Cardiac muscle cell (in vitro differentiated cells and primary cell): ENCODE data around the gene ISCA2. TPM values are rescaled to one million over a fixed set of nuclear protein-coding genes. Genes with fewer than 3 reads are reported as not detected.

Experiments
- DNase-seq, 2 donors: peaks; one replicate each; pipeline versions ENCODE4 v3.0.0 to v3.0.0-alpha.2; 2010 to 2017; ENCODE audit warnings: low read depth in 1 of 2, low spot score in 1 of 2
- H3K27ac ChIP-seq: fragments of 200-600 bp; sonication (generic); 2 replicates; pipeline ENCODE4 v1.5.1; 2016
- H3K27me3 ChIP-seq: fragments of 200-600 bp; sonication (generic); 2 replicates; pipeline ENCODE4 v1.6.0; 2016; ENCODE audit warnings: control low read depth
- H3K36me3 ChIP-seq: fragments of 200-600 bp; sonication (generic); 2 replicates; pipeline ENCODE4 v1.5.1; 2016; ENCODE audit warnings: control low read depth
- H3K4me1 ChIP-seq: fragments of 200-600 bp; sonication (generic); 2 replicates; pipeline ENCODE4 v1.8.1; 2017; ENCODE audit warnings: low read depth, mild to moderate bottlenecking, mixed run types
- H3K4me3 ChIP-seq: fragments of 200-600 bp; sonication (generic); 2 replicates; pipeline ENCODE4 v1.5.1; 2016; ENCODE audit warnings: mild to moderate bottlenecking
- H3K9me3 ChIP-seq: fragments of 200-600 bp; sonication (generic); 2 replicates; pipeline ENCODE4 v1.5.1; 2017; ENCODE audit warnings: low read depth, mild to moderate bottlenecking, control low read depth
- polyA plus RNA-seq: library from polyadenylated mRNA; unstranded; fragments of >200 nt; fragmentation: Nextera tagmentation; extraction: Ambion mirVana; gene quantifications from 2 replicates; pipeline ENCODE4 v1.2.1, GENCODE V29; 2016
- total RNA-seq: library from RNA; depleted of rRNA; stranded (reverse); fragments of >200 nt; gene quantifications from 2 replicates; pipeline ENCODE4 v1.2.3, GENCODE V29; 2016
- TF ChIP-seq, protein P1 (sequence below): IDR thresholded peaks from 2 replicates; pipeline ENCODE4 v1.5.1; 2012; ENCODE audit warnings: low read depth, mild to moderate bottlenecking, low read length

The ISCA2 gene
- total and polyA plus RNA-seq, 2 experiments from 2014 or later: 26.5 to 141 TPM

DNA sequence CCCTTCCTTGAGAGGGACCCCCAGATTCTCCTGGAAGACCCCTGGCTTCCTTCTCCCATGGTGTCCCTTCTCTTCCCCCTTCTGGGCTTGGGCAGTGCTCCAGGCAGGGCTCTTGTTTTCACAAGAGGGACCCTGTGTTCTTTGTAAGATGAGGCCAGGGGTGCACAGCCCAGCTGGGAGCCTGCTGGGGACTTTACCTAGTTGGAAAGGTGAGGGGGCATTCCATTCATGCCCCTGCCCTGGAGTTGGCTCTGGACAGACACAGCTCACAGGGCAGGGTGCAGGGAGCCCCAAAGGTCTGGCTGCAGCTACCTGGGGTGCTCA, 31.2 kb downstream of the ISCA2 start:
- DNase-seq: no peak
- Histone ChIP-seq H3K4me3 (no peak overlapping the region), H3K9me3 (no peaks in the 10 kb centered on the region), H3K4me1 (no peaks in the 10 kb centered on the region), H3K27ac (no peak overlapping the region), H3K27me3 (no peaks in the 10 kb centered on the region), H3K36me3 (no peaks in the 10 kb centered on the region)
- TF ChIP-seq, protein P1, sequence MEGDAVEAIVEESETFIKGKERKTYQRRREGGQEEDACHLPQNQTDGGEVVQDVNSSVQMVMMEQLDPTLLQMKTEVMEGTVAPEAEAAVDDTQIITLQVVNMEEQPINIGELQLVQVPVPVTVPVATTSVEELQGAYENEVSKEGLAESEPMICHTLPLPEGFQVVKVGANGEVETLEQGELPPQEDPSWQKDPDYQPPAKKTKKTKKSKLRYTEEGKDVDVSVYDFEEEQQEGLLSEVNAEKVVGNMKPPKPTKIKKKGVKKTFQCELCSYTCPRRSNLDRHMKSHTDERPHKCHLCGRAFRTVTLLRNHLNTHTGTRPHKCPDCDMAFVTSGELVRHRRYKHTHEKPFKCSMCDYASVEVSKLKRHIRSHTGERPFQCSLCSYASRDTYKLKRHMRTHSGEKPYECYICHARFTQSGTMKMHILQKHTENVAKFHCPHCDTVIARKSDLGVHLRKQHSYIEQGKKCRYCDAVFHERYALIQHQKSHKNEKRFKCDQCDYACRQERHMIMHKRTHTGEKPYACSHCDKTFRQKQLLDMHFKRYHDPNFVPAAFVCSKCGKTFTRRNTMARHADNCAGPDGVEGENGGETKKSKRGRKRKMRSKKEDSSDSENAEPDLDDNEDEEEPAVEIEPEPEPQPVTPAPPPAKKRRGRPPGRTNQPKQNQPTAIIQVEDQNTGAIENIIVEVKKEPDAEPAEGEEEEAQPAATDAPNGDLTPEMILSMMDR: no peak

DNA sequence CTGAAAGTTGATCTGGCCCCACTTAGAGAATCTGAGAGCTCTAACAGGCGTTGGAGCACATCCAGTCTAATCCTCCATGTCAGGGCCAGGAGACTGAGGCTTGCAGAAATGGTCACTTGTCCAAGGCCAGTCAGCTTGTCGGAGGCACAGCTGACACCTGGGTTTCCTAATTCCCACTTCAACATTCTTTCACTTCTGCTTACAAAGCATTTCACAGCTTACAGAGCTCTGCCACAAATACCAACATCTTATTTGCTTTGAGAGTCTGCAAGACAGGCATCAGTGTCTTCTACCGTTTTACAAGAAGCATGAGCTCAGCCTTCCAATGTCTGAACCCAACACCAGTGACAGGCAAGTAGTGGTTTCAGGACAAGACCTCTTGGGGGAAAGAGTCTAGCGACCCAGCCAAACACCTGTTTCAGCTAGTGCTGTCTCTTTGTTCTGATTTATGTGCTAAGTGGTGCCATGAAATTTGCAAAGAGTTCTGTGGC, 31.8 kb downstream of the ISCA2 start:
- no peak overlapping the region for H3K27ac ChIP-seq
- H3K27me3 ChIP-seq: no peaks in the 10 kb centered on the region
- DNase-seq: no peak
- H3K36me3 ChIP-seq: no peaks in the 10 kb centered on the region
- TF ChIP-seq, protein P1: no peak
- no peak overlapping the region for H3K4me3 ChIP-seq
- no peaks in the 10 kb centered on the region for H3K9me3 ChIP-seq
- H3K4me1 ChIP-seq: no peaks in the 10 kb centered on the region

DNA sequence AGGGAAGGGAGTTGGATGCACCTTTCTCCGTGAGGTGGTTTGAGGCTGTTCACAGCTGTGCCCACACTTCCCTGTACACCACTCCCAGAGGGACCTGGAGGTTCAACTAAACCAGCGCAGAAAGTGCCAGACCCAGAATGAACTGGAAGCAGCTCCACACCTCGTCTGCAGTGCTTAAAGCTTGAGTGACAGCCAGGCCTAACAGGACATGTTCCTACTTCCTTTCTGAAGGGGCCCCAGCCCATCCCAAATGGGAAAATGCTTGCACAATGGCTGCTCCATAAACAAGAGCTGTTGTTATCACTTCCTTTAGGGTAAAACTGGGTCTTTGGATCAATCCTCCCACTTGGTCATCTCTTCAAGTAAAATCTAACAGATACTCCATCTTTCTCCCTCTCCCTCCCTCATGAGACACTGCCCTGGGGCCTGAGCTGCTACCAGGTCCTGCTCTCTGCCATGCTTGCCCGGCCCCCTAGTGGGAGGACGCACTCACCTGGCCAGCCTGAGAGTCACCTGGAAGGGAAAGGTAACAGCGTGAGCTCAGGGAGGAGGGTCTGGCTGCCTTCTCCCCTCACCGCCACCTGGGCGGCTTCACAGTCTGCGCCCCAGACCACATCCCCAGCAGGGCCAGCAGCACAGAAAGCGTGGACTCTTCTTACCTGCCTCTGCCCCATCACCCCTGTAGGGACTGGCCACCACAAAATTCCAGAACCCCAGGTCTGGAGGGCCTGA, 33.5 kb downstream of the ISCA2 start:
- H3K27ac ChIP-seq: no peak overlapping the region
- no peak overlapping the region for H3K4me3 ChIP-seq
- H3K27me3 ChIP-seq: no peaks in the 10 kb centered on the region
- H3K36me3 ChIP-seq: no peaks in the 10 kb centered on the region
- peaks cover 4% of the 10 kb centered on the region for H3K4me1 ChIP-seq
- DNase-seq: peak in 1 of 2 donors; percentile 10
- H3K9me3 ChIP-seq: no peaks in the 10 kb centered on the region
- TF ChIP-seq, protein P1: no peak

DNA sequence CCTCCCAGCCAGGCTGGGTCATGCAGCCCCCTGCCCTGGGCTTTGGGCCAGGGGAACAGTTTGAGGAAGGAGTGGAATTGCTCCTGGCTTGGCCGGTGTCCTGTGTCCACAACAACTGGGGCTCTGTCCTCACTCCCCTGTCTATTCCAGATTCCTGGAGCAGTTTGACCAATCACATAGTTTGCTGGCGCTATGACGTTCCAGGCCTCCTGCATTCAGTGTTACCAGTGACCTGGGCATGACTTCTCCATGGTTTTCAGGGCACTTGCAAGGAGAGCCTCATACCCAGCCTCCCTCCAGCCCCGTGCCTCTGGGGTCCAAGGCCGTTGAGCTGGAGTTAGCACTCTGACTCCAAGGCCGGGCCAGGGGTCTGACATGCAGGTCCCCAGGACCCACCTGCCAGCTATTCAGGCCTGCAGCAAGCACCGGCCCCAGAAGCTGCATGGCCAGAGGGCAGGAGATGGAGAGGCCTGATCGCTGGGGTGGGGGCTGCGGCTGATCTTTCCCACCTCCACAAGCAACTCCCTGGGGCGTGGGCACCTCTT, 34.2 kb downstream of the ISCA2 start:
- H3K27ac ChIP-seq: no peak overlapping the region
- DNase-seq: no peak
- H3K9me3 ChIP-seq: no peaks in the 10 kb centered on the region
- H3K36me3 ChIP-seq: no peaks in the 10 kb centered on the region
- no peak overlapping the region for H3K4me3 ChIP-seq
- no peaks in the 10 kb centered on the region for H3K27me3 ChIP-seq
- TF ChIP-seq, protein P1: no peak
- peaks cover 4% of the 10 kb centered on the region for H3K4me1 ChIP-seq

DNA sequence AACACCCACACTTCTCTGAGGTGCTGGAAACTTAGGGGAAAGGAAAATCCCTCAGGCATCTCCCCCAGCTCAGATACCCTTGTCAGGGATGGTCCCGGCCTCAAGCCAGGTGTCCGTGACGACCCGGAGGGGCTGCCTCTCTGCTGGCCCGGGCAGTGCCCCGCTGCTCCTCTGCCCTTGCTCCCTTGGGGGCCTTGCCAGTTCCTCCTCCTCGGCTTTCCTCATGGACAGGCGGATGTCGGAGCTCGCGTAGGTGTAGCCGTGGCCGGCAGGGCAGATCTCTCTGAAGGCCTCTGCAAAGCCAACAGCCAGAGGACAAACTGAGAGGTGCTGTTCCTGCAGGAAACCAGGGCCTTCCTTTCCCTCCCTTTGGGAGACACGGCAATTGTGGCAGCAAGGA, 34.8 kb downstream of the ISCA2 start:
- no peak overlapping the region for H3K27ac ChIP-seq
- TF ChIP-seq, protein P1: no peak
- no peak for DNase-seq

More for the DNA sequence above, 34.8 kb downstream of the ISCA2 start:
- Histone ChIP-seq H3K4me1 (peaks cover 4% of the 10 kb centered on the region), H3K36me3 (no peaks in the 10 kb centered on the region), H3K27me3 (no peaks in the 10 kb centered on the region), H3K4me3 (no peak overlapping the region), H3K9me3 (no peaks in the 10 kb centered on the region)
